Loucy (cell line): ENCODE data around the gene HELZ.

ENCODE experiments used
- H2AFZ ChIP-seq: fragments of 200-600 bp; sonication (generic); 2 replicates; pipeline ENCODE4 v1.6.0; 2016; ENCODE audit warnings: antibody characterized with exemption, mild to moderate bottlenecking, low read length, moderate library complexity
- H3F3A ChIP-seq: fragments of 200-600 bp; 2 replicates; pipeline ENCODE4 v1.6.0; 2016; ENCODE audit warnings: antibody characterized with exemption, low read depth, mild to moderate bottlenecking
- H3K27me3 ChIP-seq: fragments of 200-600 bp; sonication (generic); 2 replicates; pipeline ENCODE4 v1.6.1; 2014; ENCODE audit warnings: low read length, mild to moderate bottlenecking; ENCODE audit not compliant: insufficient read depth, poor library complexity, severe bottlenecking
- H3K36me3 ChIP-seq: fragments of 200-600 bp; sonication (generic); 2 replicates; pipeline ENCODE4 v1.6.1; 2016; ENCODE audit warnings: low read length; ENCODE audit not compliant: insufficient read depth
- H3K4me1 ChIP-seq: fragments of 200-600 bp; sonication (generic); 2 replicates; pipeline ENCODE4 v1.5.1; 2014; ENCODE audit warnings: low read length, mild to moderate bottlenecking; ENCODE audit not compliant: insufficient read depth, poor library complexity, severe bottlenecking
- H3K4me2 ChIP-seq: fragments of 200-600 bp; sonication (generic); 2 replicates; pipeline ENCODE4 v1.6.0; 2014; ENCODE audit warnings: antibody characterized with exemption, low read length, low read depth, mild to moderate bottlenecking; ENCODE audit not compliant: poor library complexity, severe bottlenecking
- H3K4me3 ChIP-seq: fragments of 200-600 bp; sonication (generic); 2 replicates; pipeline ENCODE4 v1.5.1; 2014; ENCODE audit warnings: low read length, mild to moderate bottlenecking, mixed read lengths; ENCODE audit not compliant: poor library complexity, severe bottlenecking
- H3K79me2 ChIP-seq: fragments of 200-600 bp; sonication (generic); 2 replicates; pipeline ENCODE4 v1.6.1; 2014; ENCODE audit warnings: low read length; ENCODE audit not compliant: insufficient read depth
- H3K9ac ChIP-seq: fragments of 200-600 bp; sonication (generic); 2 replicates; pipeline ENCODE4 v1.6.0; 2014; ENCODE audit warnings: mild to moderate bottlenecking, low read depth, low read length, moderate library complexity; ENCODE audit not compliant: poor library complexity, severe bottlenecking
- H3K9me2 ChIP-seq: fragments of 200-600 bp; sonication (generic); replicated peaks from 2 replicates; pipeline ENCODE4 v1.6.1; 2016; ENCODE audit warnings: low read depth, low read length, mixed read lengths
- H3K9me3 ChIP-seq: fragments of 200-600 bp; sonication (generic); 2 replicates; pipeline ENCODE4 v1.6.1; 2014; ENCODE audit warnings: mild to moderate bottlenecking, antibody characterized with exemption, low read length, low read depth; ENCODE audit not compliant: insufficient read depth
- H4K20me1 ChIP-seq: fragments of 200-600 bp; sonication (generic); 2 replicates; pipeline ENCODE4 v1.6.0; 2014; ENCODE audit warnings: antibody characterized with exemption, low read length, mild to moderate bottlenecking; ENCODE audit not compliant: insufficient read depth, poor library complexity, severe bottlenecking
- CTCF ChIP-seq: fragments of 200-600 bp; sonication (generic); conservative IDR thresholded peaks from 2 replicates; pipeline ENCODE4 v1.5.1; 2014; ENCODE audit warnings: mild to moderate bottlenecking, antibody characterized with exemption, low read length
- EZH2phosphoT487 ChIP-seq: fragments of 200-600 bp; IDR thresholded peaks from 2 replicates; pipeline ENCODE4 v1.6.1; 2018; ENCODE audit warnings: antibody characterized with exemption, mild to moderate bottlenecking, moderate library complexity, borderline replicate concordance

The HELZ gene

GRCh38 chr17:67058036-67058435, 187.0 kb downstream of the HELZ start:
- Histone ChIP-seq H3K79me2 (no peaks in the 10 kb centered on the region), H3K4me2 (no peak overlapping the region), H3K9me3 (no peaks in the 10 kb centered on the region), H3F3A (no peaks in the 10 kb centered on the region), H3K36me3 (no peaks in the 10 kb centered on the region), H3K27me3 (no peaks in the 10 kb centered on the region), H3K9me2 (no peaks in the 10 kb centered on the region), H3K4me1 (no peaks in the 10 kb centered on the region), H3K4me3 (no peak overlapping the region), H4K20me1 (no peaks in the 10 kb centered on the region), H3K9ac (no peak overlapping the region), H2AFZ (no peak overlapping the region)
- TF ChIP-seq EZH2phosphoT487 (no peak), CTCF (no peak)

DNA sequence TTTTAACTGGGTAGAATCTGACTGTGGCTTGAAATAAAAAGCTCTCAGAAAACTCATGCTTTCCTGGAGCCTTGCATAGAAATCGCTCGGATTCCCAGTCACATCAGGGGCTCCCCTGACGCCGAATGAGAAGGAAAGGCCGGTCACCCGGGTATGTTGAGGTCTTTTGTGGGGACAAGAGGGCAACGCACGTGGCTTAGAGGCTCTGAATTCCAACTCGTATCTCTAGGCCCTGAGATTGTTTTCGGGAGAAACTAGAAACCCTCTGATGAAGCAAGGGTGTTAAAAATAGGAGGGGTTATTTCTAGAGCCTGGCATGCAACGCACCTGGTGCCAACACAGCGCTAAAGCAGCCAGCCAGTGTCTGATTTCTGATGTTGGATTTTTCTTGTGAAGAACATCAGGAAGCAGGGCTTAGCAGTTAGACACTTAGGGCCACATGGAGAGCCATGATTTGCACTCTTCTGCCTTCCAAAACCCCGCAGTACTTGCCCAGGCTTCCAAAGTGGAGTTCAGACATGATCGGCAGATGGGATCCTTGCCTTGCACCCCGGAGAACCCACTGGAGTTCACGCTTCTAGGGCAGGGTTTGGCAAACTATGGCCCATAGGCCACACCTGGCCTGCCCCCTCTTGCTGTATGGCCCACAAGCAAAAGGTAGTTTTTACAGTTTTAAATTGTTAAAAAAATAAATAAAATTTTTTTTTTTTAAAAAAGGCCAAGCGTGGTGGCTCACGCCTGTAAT, 188.1 kb downstream of the HELZ start:
- Histone ChIP-seq H3K4me2 (no peak overlapping the region), H3K4me1 (no peaks in the 10 kb centered on the region), H2AFZ (no peak overlapping the region), H3F3A (no peaks in the 10 kb centered on the region), H3K4me3 (no peak overlapping the region), H3K9me3 (no peaks in the 10 kb centered on the region), H3K9ac (no peak overlapping the region), H3K79me2 (no peaks in the 10 kb centered on the region), H3K9me2 (no peaks in the 10 kb centered on the region), H3K27me3 (no peaks in the 10 kb centered on the region), H3K36me3 (no peaks in the 10 kb centered on the region), H4K20me1 (no peaks in the 10 kb centered on the region)
- TF ChIP-seq CTCF (no peak), EZH2phosphoT487 (no peak)

- H3K36me3 ChIP-seq = no peaks in the 10 kb centered on the region
- H3K9ac ChIP-seq = no peak overlapping the region
- H3K9me2 ChIP-seq = no peaks in the 10 kb centered on the region
- H3K4me3 ChIP-seq = no peak overlapping the region
- no peak for TF ChIP-seq CTCF
- no peak for TF ChIP-seq EZH2phosphoT487
- H3K9me3 ChIP-seq = no peaks in the 10 kb centered on the region
- no peaks in the 10 kb centered on the region for H3K27me3 ChIP-seq
- H2AFZ ChIP-seq = no peak overlapping the region
- no peaks in the 10 kb centered on the region for H3F3A ChIP-seq
- no peak overlapping the region for H3K4me2 ChIP-seq
- H3K79me2 ChIP-seq = no peaks in the 10 kb centered on the region
- H4K20me1 ChIP-seq = no peaks in the 10 kb centered on the region
- no peaks in the 10 kb centered on the region for H3K4me1 ChIP-seq
Observed at GRCh38 chr17:67055811-67056745, 188.9 kb downstream of the HELZ start.
